H9 (cell line): ENCODE results near the gene MRPL27. TPM values are rescaled to one million over a fixed set of nuclear protein-coding genes. Genes with fewer than 3 reads are reported as not detected.

Source experiments
- DNase-seq: peaks from one replicate; pipeline ENCODE4 v3.0.0-alpha.2; 2017
- H2AFZ ChIP-seq: one replicate; pipeline ENCODE4 v1.6.1; 2013; ENCODE audit warnings: mild to moderate bottlenecking, low read length, control low read depth, moderate library complexity
- H2AK5ac ChIP-seq: 2 replicates; pipeline ENCODE4 v1.6.1; 2013; ENCODE audit warnings: low read length, control low read depth, mixed read lengths; ENCODE audit not compliant: insufficient read length
- H2BK120ac ChIP-seq: one replicate; pipeline ENCODE4 v1.6.1; 2013; ENCODE audit warnings: low read depth, mild to moderate bottlenecking, low read length, control low read depth, inconsistent platforms; ENCODE audit not compliant: poor library complexity, severe bottlenecking
- H2BK12ac ChIP-seq: 2 replicates; pipeline ENCODE4 v1.6.1; 2013; ENCODE audit warnings: low read length, control low read depth, mixed read lengths, low read depth; ENCODE audit not compliant: insufficient read length
- H2BK15ac ChIP-seq: 2 replicates; pipeline ENCODE4 v1.6.1; 2013; ENCODE audit warnings: low read depth, low read length, control low read depth
- H2BK20ac ChIP-seq: one replicate; pipeline ENCODE4 v1.6.1; 2013; ENCODE audit warnings: low read depth, mild to moderate bottlenecking, low read length, control low read depth, inconsistent platforms; ENCODE audit not compliant: poor library complexity, severe bottlenecking
- H2BK5ac ChIP-seq: 2 replicates; pipeline ENCODE4 v1.6.1; 2013; ENCODE audit warnings: low read length, control low read depth, mixed read lengths; ENCODE audit not compliant: insufficient read length
- H3K14ac ChIP-seq: 2 replicates; pipeline ENCODE4 v1.6.1; 2013; ENCODE audit warnings: low read length, control low read depth; ENCODE audit not compliant: insufficient read depth
- H3K18ac ChIP-seq: 2 replicates; pipeline ENCODE4 v1.6.1; 2013; ENCODE audit warnings: low read depth, mild to moderate bottlenecking, mixed read lengths, low read length, control low read depth; ENCODE audit not compliant: insufficient read length
- H3K23ac ChIP-seq: 2 replicates; pipeline ENCODE4 v1.6.1; 2013; ENCODE audit warnings: low read length, control low read depth, mixed read lengths, low read depth; ENCODE audit not compliant: insufficient read length
- H3K23me2 ChIP-seq: 2 replicates; pipeline ENCODE4 v1.6.1; 2013; ENCODE audit warnings: low read depth, mild to moderate bottlenecking, mixed read lengths, low read length, control low read depth; ENCODE audit not compliant: insufficient read length, poor library complexity, severe bottlenecking
- H3K27ac ChIP-seq: 2 replicates; pipeline ENCODE4 v1.5.1; 2013; ENCODE audit warnings: low read length, control low read depth, mixed read lengths, low read depth; ENCODE audit not compliant: insufficient read length
- H3K27me3 ChIP-seq: 2 replicates; pipeline ENCODE4 v1.6.1; 2013; ENCODE audit warnings: low read length, control low read depth, inconsistent platforms; ENCODE audit not compliant: insufficient read depth
- H3K4ac ChIP-seq: 2 replicates; pipeline ENCODE4 v1.6.1; 2013; ENCODE audit warnings: low read depth, mild to moderate bottlenecking, control low read depth, inconsistent platforms, low read length, moderate library complexity
- H3K4me1 ChIP-seq: 2 replicates; pipeline ENCODE4 v1.6.1; 2013; ENCODE audit warnings: low read length, control low read depth, inconsistent platforms; ENCODE audit not compliant: insufficient read depth
- H3K4me2 ChIP-seq: 2 replicates; pipeline ENCODE4 v1.6.1; 2013; ENCODE audit warnings: low read length, control low read depth, mixed read lengths; ENCODE audit not compliant: insufficient read length, insufficient read depth
- H3K56ac ChIP-seq: 2 replicates; pipeline ENCODE4 v1.6.1; 2013; ENCODE audit warnings: low read depth, mild to moderate bottlenecking, mixed read lengths, low read length, control low read depth; ENCODE audit not compliant: insufficient read length
- H3K79me1 ChIP-seq: 2 replicates; pipeline ENCODE4 v1.6.1; 2013; ENCODE audit warnings: low read depth, mild to moderate bottlenecking, moderate library complexity, low read length, control low read depth, inconsistent platforms; ENCODE audit not compliant: insufficient read depth, poor library complexity, severe bottlenecking
- H3K79me2 ChIP-seq: 2 replicates; pipeline ENCODE4 v1.6.1; 2013; ENCODE audit warnings: low read length, control low read depth, inconsistent platforms; ENCODE audit not compliant: insufficient read depth
- H3K9ac ChIP-seq: 2 replicates; pipeline ENCODE4 v1.6.1; 2013; ENCODE audit warnings: low read length, control low read depth, mixed read lengths; ENCODE audit not compliant: insufficient read length; ENCODE audit errors: extremely low read depth
- H3K9me3 ChIP-seq: one replicate; pipeline ENCODE4 v1.6.1; 2013; ENCODE audit warnings: low read depth, low read length, inconsistent platforms; ENCODE audit not compliant: control insufficient read depth
- H3T11ph ChIP-seq: one replicate; pipeline ENCODE4 v1.6.1; 2013; ENCODE audit warnings: mild to moderate bottlenecking, low read length, control low read depth, inconsistent platforms
- H4K20me1 ChIP-seq: one replicate; pipeline ENCODE4 v1.6.1; 2013; ENCODE audit not compliant: control insufficient read depth, insufficient read length, insufficient read depth
- H4K5ac ChIP-seq: 2 replicates; pipeline ENCODE4 v1.6.1; 2013; ENCODE audit warnings: low read depth, mild to moderate bottlenecking, mixed read lengths, low read length, control low read depth; ENCODE audit not compliant: insufficient read length
- H4K8ac ChIP-seq: replicated peaks from 2 replicates; pipeline ENCODE4 v1.6.1; 2013; ENCODE audit warnings: low read length, control low read depth, mixed read lengths, low read depth; ENCODE audit not compliant: insufficient read length
- H4K91ac ChIP-seq: 2 replicates; pipeline ENCODE4 v1.6.1; 2013; ENCODE audit warnings: low read depth, mild to moderate bottlenecking, moderate library complexity, mixed read lengths, low read length, control low read depth; ENCODE audit not compliant: insufficient read length
- H3K27ac Mint-ChIP-seq, 3 experiments: 2 replicates in 2 of 3; 3 replicates in 1 of 3; pipeline ENCODE4 v1.8.0; 2020 to 2021; ENCODE audit warnings: mixed read lengths in 3 of 3, mild to moderate bottlenecking in 1 of 3, moderate library complexity in 1 of 3
- H3K27me3 Mint-ChIP-seq: 2 replicates; pipeline ENCODE4 v1.8.0; 2021; ENCODE audit warnings: low read depth, mild to moderate bottlenecking, moderate library complexity, mixed read lengths
- H3K36me3 Mint-ChIP-seq, 3 experiments: 2 replicates in 2 of 3; 3 replicates in 1 of 3; pipeline ENCODE4 v1.8.0; 2020 to 2021; ENCODE audit warnings: low read depth in 3 of 3, mixed read lengths in 3 of 3; ENCODE audit not compliant: insufficient read depth in 1 of 3
- H3K4me1 Mint-ChIP-seq, 2 experiments: 2 replicates each; pipeline ENCODE4 v1.8.0; 2020; ENCODE audit warnings: mixed read lengths in 2 of 2
- H3K4me3 Mint-ChIP-seq, 2 experiments: 2 replicates in 1 of 2; 3 replicates in 1 of 2; pipeline ENCODE4 v1.8.0; 2020 to 2021; ENCODE audit warnings: mild to moderate bottlenecking in 2 of 2, mixed read lengths in 2 of 2, moderate library complexity in 1 of 2
- H3K9me3 Mint-ChIP-seq, 2 experiments: 2 replicates in 1 of 2; 3 replicates in 1 of 2; pipeline ENCODE4 v1.8.0; 2020; ENCODE audit warnings: mild to moderate bottlenecking in 2 of 2, mixed read lengths in 2 of 2, moderate library complexity in 1 of 2
- WGBS: extraction: QIAGEN DNeasy Blood & Tissue Kit; methylation state at CpG from one replicate; pipeline ENCODE4 v1.1.7; 2013; ENCODE audit warnings: missing lambda C conversion rate, low lambda C conversion rate, mixed read lengths; ENCODE audit not compliant: insufficient read length; ENCODE audit errors: extremely low coverage; 5-methylcytosine and 5-hydroxymethylcytosine counted together
- total RNA-seq: library from RNA; stranded (reverse); gene quantifications from 2 replicates; pipeline ENCODE4 v1.2.1, GENCODE V29; 2021
- TF ChIP-seq, protein P1 (sequence below): fragments of 200-600 bp; sonication (generic); conservative IDR thresholded peaks from 3 replicates; pipeline ENCODE4 v1.8.0; 2021; ENCODE audit warnings: antibody characterized with exemption, mild to moderate bottlenecking

The MRPL27 gene
- total RNA-seq, 1 experiment from 2014 or later = 85.9 TPM

DNA sequence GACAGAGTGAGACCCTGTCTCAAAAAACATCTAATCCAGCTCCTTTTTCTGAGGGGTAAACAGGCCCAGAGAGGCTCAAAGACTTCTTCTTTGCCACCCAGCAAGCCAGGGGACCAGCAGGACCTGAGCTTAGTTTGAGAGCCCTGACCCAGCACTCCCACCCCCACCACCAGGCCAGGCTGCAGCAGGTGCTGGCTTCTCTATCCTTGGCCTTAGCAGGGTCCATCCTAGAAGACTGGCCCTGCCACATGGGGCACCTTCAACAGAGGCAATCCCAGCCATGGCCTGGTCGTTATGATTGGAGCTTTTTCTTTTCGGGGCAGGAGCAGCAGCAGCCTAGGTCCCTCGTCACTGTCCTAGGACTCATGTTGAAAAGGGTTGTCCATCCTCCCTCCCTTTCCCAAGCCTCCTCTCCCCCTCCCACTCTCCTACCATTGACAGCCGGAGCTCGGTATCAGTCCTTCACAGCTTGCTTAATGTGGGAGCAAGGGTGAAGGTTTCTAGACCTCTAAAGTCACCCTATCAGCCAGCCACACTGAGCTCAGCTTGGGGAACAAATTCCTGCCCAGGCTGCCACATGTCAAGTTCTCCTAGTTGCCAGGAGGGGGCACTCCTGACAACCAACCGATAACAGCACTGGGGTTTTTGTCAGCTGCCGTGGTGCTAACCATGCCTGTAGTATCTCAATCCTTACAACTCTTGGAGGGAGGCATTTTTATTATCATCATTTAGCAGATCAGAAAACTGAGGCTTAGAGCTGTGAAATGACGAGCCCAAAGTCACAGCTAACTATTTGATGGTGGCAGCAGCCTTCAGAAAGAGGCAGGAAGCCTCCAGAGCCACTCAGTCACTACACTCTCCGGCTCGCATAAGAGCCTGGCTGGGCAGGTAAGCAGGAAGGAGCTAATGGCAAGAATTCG is 11.2 kb downstream of the MRPL27 start:
- H3K79me1 ChIP-seq = no peaks in the 10 kb centered on the region
- H4K91ac ChIP-seq = no peak overlapping the region
- no peak overlapping the region for H3K4me2 ChIP-seq
- peak overlapping the region in 2 of 3 experiments; percentile 79 to 83; a peak in 6 of 7 replicates for H3K27ac Mint-ChIP-seq
- H4K20me1 ChIP-seq = no peaks in the 10 kb centered on the region
- no peak overlapping the region for H2BK120ac ChIP-seq
- peak; percentile 83 for DNase-seq
- H4K8ac ChIP-seq = no peak overlapping the region
- H3T11ph ChIP-seq = no peak overlapping the region
- TF ChIP-seq, protein P1, sequence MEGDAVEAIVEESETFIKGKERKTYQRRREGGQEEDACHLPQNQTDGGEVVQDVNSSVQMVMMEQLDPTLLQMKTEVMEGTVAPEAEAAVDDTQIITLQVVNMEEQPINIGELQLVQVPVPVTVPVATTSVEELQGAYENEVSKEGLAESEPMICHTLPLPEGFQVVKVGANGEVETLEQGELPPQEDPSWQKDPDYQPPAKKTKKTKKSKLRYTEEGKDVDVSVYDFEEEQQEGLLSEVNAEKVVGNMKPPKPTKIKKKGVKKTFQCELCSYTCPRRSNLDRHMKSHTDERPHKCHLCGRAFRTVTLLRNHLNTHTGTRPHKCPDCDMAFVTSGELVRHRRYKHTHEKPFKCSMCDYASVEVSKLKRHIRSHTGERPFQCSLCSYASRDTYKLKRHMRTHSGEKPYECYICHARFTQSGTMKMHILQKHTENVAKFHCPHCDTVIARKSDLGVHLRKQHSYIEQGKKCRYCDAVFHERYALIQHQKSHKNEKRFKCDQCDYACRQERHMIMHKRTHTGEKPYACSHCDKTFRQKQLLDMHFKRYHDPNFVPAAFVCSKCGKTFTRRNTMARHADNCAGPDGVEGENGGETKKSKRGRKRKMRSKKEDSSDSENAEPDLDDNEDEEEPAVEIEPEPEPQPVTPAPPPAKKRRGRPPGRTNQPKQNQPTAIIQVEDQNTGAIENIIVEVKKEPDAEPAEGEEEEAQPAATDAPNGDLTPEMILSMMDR = peak; percentile 81
- H3K4me1 ChIP-seq = peaks cover 2% of the 10 kb centered on the region; the same call in 1 of the 2 replicates
- H2BK15ac ChIP-seq = no peak overlapping the region
- H3K36me3 Mint-ChIP-seq = peaks cover 9 to 36% (median 25%) of the 10 kb centered on the region in 3 experiments; a peak in 6 of 7 replicates
- no peak overlapping the region for H3K4ac ChIP-seq
- H3K9me3 ChIP-seq = no peaks in the 10 kb centered on the region
- no peaks in the 10 kb centered on the region for H3K27me3 ChIP-seq
- no peak overlapping the region for H3K23ac ChIP-seq
- no CpG with 5 or more reads among the region's 11 CpGs for WGBS
- no peak overlapping the region for H2BK20ac ChIP-seq
- no peak overlapping the region for H3K9ac ChIP-seq
- no peak overlapping the region for H3K14ac ChIP-seq
- no peak overlapping the region for H3K18ac ChIP-seq
- H2AFZ ChIP-seq = no peak overlapping the region
- H3K4me1 Mint-ChIP-seq = peaks cover 38 to 40% of the 10 kb centered on the region in 2 experiments
- no peaks in the 10 kb centered on the region for H3K23me2 ChIP-seq
- H3K79me2 ChIP-seq = no peaks in the 10 kb centered on the region
- H3K56ac ChIP-seq = no peak overlapping the region
- no peaks in the 10 kb centered on the region for H3K27me3 Mint-ChIP-seq
- H3K9me3 Mint-ChIP-seq = no peaks in the 10 kb centered on the region
- H3K4me3 Mint-ChIP-seq = peak overlapping the region in 1 of 2 experiments; percentile 40; a peak in 2 of 5 replicates
- no peak overlapping the region for H2BK12ac ChIP-seq
- H4K5ac ChIP-seq = no peak overlapping the region
- H2BK5ac ChIP-seq = no peak overlapping the region
- no peak overlapping the region for H2AK5ac ChIP-seq
- no peak overlapping the region for H3K27ac ChIP-seq
